PC-9 (cell line): ENCODE measurements around the gene KCTD16. TPM values are rescaled to one million over a fixed set of nuclear protein-coding genes. Genes with fewer than 3 reads are reported as not detected.

Source experiments
- BruUV-seq: library from RNA; stranded (reverse); fragments of 400-500 nt; replicated peaks from 2 replicates; lab custom pipeline; 2021; lab: Mats Ljungman, UMichigan
- CTCF ChIA-PET: fragments of 300-600 bp; sonication (Branson Sonifier 250); formaldehyde crosslinking; loops from one replicate; lab custom pipeline; 2022; ENCODE audit warnings: antibody characterized with exemption; lab: Charles Lee
- POLR2A ChIA-PET: fragments of 300-600 bp; sonication (Branson Sonifier 250); formaldehyde crosslinking; loops from one replicate; lab custom pipeline; 2022; ENCODE audit warnings: antibody characterized with exemption; ENCODE audit not compliant: unreplicated experiment; lab: Charles Lee
- DNase-seq, 2 experiments: peaks; one replicate each; pipeline versions ENCODE4 v3.0.0 to v3.0.0-alpha.2; 2015 to 2022; ENCODE audit warnings: mixed read lengths in 1 of 2
- H2AFZ ChIP-seq: fragments of 200-600 bp; sonication (generic); 2 replicates; pipeline ENCODE4 v1.8.1; 2017; ENCODE audit warnings: antibody characterized with exemption
- H3F3A ChIP-seq: fragments of 200-600 bp; sonication (generic); 2 replicates; pipeline ENCODE4 v1.8.1; 2017; ENCODE audit warnings: antibody characterized with exemption, mild to moderate bottlenecking, low read depth; ENCODE audit not compliant: insufficient read depth
- H3K27ac ChIP-seq: fragments of 200-600 bp; sonication (generic); 2 replicates; pipeline ENCODE4 v1.6.1; 2016; ENCODE audit warnings: mixed run types
- H3K27me3 ChIP-seq: fragments of 200-600 bp; sonication (generic); 2 replicates; pipeline ENCODE4 v1.6.1; 2016; ENCODE audit warnings: low read depth, mixed run types; ENCODE audit not compliant: insufficient read depth
- H3K36me3 ChIP-seq: fragments of 200-600 bp; sonication (generic); 2 replicates; pipeline ENCODE4 v1.6.1; 2016; ENCODE audit warnings: low read depth, mixed run types
- H3K4me1 ChIP-seq: fragments of 200-600 bp; sonication (generic); replicated peaks from 2 replicates; pipeline ENCODE4 v1.6.1; 2016; ENCODE audit warnings: mixed run types; ENCODE audit not compliant: insufficient read depth
- H3K4me2 ChIP-seq: fragments of 200-600 bp; sonication (generic); 2 replicates; pipeline ENCODE4 v1.6.1; 2017; ENCODE audit warnings: mixed run types
- H3K4me3 ChIP-seq: fragments of 200-600 bp; sonication (generic); 2 replicates; pipeline ENCODE4 v1.6.1; 2016; ENCODE audit warnings: mixed run types
- H3K79me2 ChIP-seq: fragments of 200-600 bp; sonication (generic); 2 replicates; pipeline ENCODE4 v1.6.1; 2017; ENCODE audit warnings: low read depth, mixed run types
- H3K9me2 ChIP-seq: fragments of 200-600 bp; sonication (generic); 2 replicates; pipeline ENCODE4 v1.8.1; 2017; ENCODE audit warnings: mild to moderate bottlenecking; ENCODE audit not compliant: insufficient read depth
- H3K9me3 ChIP-seq: fragments of 200-600 bp; sonication (generic); 2 replicates; pipeline ENCODE4 v1.8.1; 2016; ENCODE audit warnings: low read depth; ENCODE audit not compliant: insufficient read depth
- H4K20me1 ChIP-seq: fragments of 200-600 bp; sonication (generic); 2 replicates; pipeline ENCODE4 v1.8.1; 2017; ENCODE audit not compliant: insufficient read depth
- EZH2 ChIP-seq: fragments of 200-600 bp; sonication (generic); IDR thresholded peaks from 2 replicates; pipeline ENCODE4 v1.8.0; 2017; ENCODE audit warnings: antibody characterized with exemption, low read depth
- intact Hi-C: fragments of 100-400 bp; cut with micrococcal nuclease; formaldehyde crosslinking; loops from one replicate; pipeline ENCODE4 v1.10.0; 2022; ENCODE audit not compliant: unreplicated experiment
- total RNA-seq: library from RNA; stranded (reverse); gene quantifications from 2 replicates; pipeline ENCODE4 v1.2.3, GENCODE V29; 2021
- TF ChIP-seq, protein P1 (sequence below): fragments of 200-600 bp; sonication (generic); conservative IDR thresholded peaks from 2 replicates; pipeline ENCODE4 v1.6.1; 2017; ENCODE audit warnings: mixed run types, antibody characterized with exemption, mild to moderate bottlenecking, moderate library complexity

The KCTD16 gene
- total RNA-seq, 1 experiment from 2014 or later: 0.33 TPM

DNA sequence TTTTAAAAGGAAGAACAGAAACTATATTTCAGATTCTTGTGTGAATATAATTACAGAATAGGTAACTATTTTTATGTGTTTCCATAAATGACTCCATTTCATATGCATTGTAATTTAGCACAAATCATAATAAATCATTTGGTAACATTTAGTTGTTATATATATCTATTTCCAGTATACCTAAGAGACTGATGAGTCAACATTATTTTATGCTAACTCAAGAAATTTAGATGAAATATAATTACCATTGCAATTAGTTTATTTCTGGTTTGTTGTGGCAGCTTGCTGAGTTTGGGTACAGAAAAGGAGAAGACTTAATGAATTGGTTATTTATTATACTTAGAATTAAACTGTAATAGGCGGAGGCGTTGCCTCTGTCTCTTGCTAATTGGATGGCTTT, 314.9 kb downstream of the KCTD16 start:
- Histone ChIP-seq H3K4me2 (no peak overlapping the region), H3K4me3 (no peak overlapping the region), H3F3A (no peaks in the 10 kb centered on the region), H3K36me3 (no peaks in the 10 kb centered on the region), H3K4me1 (no peaks in the 10 kb centered on the region), H3K9me2 (no peaks in the 10 kb centered on the region; the same call in 1 of the 2 replicates), H3K27ac (no peak overlapping the region), H2AFZ (no peak overlapping the region), H3K79me2 (no peaks in the 10 kb centered on the region), H3K9me3 (no peaks in the 10 kb centered on the region; the same call in 1 of the 2 replicates), H3K27me3 (no peaks in the 10 kb centered on the region), H4K20me1 (no peaks in the 10 kb centered on the region)
- CTCF ChIA-PET: no interaction called here
- no TSS peak for BruUV-seq
- POLR2A ChIA-PET: no interaction called here
- TF ChIP-seq, protein P1, sequence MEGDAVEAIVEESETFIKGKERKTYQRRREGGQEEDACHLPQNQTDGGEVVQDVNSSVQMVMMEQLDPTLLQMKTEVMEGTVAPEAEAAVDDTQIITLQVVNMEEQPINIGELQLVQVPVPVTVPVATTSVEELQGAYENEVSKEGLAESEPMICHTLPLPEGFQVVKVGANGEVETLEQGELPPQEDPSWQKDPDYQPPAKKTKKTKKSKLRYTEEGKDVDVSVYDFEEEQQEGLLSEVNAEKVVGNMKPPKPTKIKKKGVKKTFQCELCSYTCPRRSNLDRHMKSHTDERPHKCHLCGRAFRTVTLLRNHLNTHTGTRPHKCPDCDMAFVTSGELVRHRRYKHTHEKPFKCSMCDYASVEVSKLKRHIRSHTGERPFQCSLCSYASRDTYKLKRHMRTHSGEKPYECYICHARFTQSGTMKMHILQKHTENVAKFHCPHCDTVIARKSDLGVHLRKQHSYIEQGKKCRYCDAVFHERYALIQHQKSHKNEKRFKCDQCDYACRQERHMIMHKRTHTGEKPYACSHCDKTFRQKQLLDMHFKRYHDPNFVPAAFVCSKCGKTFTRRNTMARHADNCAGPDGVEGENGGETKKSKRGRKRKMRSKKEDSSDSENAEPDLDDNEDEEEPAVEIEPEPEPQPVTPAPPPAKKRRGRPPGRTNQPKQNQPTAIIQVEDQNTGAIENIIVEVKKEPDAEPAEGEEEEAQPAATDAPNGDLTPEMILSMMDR: no peak
- no peak for TF ChIP-seq EZH2
- intact Hi-C loops: no loop called here
- DNase-seq: no peak

DNA sequence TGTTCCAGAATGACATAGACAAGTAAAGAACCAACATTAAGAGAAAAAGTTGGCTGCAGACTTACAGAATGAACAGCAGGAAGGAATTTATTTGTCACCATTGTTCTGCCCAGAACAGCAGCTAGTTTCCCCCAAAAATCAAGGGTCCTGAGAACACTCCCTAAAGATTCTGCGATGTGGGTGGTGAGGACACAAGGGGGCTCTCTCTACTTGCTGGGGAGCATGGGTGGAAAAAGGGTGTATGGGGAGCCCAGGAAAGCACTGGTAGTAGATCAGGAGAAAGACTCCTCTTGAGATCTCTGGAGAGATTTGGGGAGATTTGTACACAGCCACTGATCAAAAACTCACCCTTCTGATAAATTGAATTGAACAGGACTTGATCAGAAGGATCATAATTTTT, 316.5 kb downstream of the KCTD16 start:
- ChIA-PET CTCF (no interaction called here), POLR2A (no interaction called here)
- DNase-seq: no peak
- no peaks in the 10 kb centered on the region for H3K27me3 ChIP-seq
- no TSS peak for BruUV-seq
- no peak overlapping the region for H3K27ac ChIP-seq
- TF ChIP-seq, protein P1: no peak
- no peak for TF ChIP-seq EZH2
- no peaks in the 10 kb centered on the region for H3K4me1 ChIP-seq
- intact Hi-C loops: no loop called here
- H3K9me3 ChIP-seq: no peaks in the 10 kb centered on the region; the same call in 1 of the 2 replicates
- no peaks in the 10 kb centered on the region for H3K36me3 ChIP-seq
- no peak overlapping the region for H2AFZ ChIP-seq
- H3K9me2 ChIP-seq: no peaks in the 10 kb centered on the region; the same call in 1 of the 2 replicates
- no peaks in the 10 kb centered on the region for H3F3A ChIP-seq
- no peak overlapping the region for H3K4me2 ChIP-seq
- H3K4me3 ChIP-seq: no peak overlapping the region
- no peaks in the 10 kb centered on the region for H3K79me2 ChIP-seq
- H4K20me1 ChIP-seq: no peaks in the 10 kb centered on the region

DNA sequence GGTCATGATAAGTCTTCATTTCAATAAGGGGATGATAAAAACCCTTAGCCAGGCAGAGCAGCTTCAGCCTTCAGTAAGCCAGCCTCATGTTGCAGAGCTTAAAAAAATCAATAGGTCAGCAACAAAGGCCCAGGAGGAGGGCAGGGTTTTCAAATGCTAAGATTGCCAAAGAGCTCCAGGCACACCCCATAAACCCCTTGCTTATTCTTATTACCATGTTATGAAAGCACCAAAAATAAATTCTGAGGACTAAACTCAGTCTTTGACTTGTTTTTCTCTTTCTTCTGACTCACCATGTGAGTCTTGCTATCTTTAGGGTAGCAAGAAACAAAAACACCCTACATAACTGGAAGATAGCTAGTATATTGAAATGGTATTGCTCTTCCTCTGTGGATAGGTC, 317.1 kb downstream of the KCTD16 start:
- Histone ChIP-seq H3K4me3 (no peak overlapping the region), H3K36me3 (no peaks in the 10 kb centered on the region), H3K79me2 (no peaks in the 10 kb centered on the region), H3K27ac (no peak overlapping the region), H2AFZ (no peak overlapping the region), H3K9me2 (no peaks in the 10 kb centered on the region; the same call in 1 of the 2 replicates), H3F3A (no peaks in the 10 kb centered on the region), H3K27me3 (no peaks in the 10 kb centered on the region), H4K20me1 (no peaks in the 10 kb centered on the region), H3K4me1 (no peaks in the 10 kb centered on the region), H3K4me2 (no peak overlapping the region), H3K9me3 (no peaks in the 10 kb centered on the region; the same call in 1 of the 2 replicates)
- DNase-seq: no peak
- CTCF ChIA-PET: no interaction called here
- no peak for TF ChIP-seq EZH2
- TF ChIP-seq, protein P1: no peak
- no TSS peak for BruUV-seq
- intact Hi-C loops: no loop called here
- POLR2A ChIA-PET: no interaction called here
